Head of caudate nucleus (tissue), 42 donors: ENCODE measurements around the gene PDE6G.
"Not testable (repeated sequence)": the region's sequence is repeated elsewhere in the genome, so short reads cannot be mapped to it uniquely, and the experiment has no call there.

Source experiments
- DNase-seq, 42 donors: peaks; one replicate each; pipeline versions ENCODE4 v3.0.0 to v3.0.0-alpha.2; 2020 to 2021; ENCODE audit warnings: mixed read lengths in 7 of 42
- intact Hi-C: fragments of 100-400 bp; cut with DNase I; formaldehyde crosslinking; loops from one replicate; pipeline ENCODE4 v1.15.0; 2022

Gene PDE6G

DNA sequence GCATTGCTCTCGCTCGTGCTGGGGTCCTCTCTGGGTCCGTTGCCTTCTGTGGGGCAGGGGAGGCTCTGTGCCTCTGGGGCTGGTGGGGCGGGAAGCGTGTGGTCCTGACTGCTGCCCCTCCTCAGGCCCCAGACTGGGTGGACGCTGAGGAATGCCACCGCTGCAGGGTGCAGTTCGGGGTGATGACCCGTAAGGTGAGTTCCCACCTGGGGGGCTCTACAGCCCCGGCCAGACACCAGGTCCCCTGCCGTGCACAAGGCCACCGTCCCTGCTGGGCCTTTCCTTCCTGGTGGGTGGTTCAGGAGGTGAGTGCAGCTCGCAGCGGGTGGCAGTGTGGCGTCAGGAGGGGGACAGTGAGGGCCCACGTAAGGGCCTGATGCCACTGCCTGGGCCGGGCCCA, 34.2 kb upstream of the PDE6G start:
- DNase-seq, result no peak
- intact Hi-C loops, result no loop called here

GRCh38 chr17:81690066-81690465, 33.7 kb upstream of the PDE6G start:
- peak in 30 of 42 donors; percentile 30 to 78 (median 54) for DNase-seq
- intact Hi-C loops, result no loop called here

- DNase-seq, result no peak
- intact Hi-C loops, result no loop called here
Measured at GRCh38 chr17:81688616-81689015, 32.3 kb upstream of the PDE6G start.

DNA sequence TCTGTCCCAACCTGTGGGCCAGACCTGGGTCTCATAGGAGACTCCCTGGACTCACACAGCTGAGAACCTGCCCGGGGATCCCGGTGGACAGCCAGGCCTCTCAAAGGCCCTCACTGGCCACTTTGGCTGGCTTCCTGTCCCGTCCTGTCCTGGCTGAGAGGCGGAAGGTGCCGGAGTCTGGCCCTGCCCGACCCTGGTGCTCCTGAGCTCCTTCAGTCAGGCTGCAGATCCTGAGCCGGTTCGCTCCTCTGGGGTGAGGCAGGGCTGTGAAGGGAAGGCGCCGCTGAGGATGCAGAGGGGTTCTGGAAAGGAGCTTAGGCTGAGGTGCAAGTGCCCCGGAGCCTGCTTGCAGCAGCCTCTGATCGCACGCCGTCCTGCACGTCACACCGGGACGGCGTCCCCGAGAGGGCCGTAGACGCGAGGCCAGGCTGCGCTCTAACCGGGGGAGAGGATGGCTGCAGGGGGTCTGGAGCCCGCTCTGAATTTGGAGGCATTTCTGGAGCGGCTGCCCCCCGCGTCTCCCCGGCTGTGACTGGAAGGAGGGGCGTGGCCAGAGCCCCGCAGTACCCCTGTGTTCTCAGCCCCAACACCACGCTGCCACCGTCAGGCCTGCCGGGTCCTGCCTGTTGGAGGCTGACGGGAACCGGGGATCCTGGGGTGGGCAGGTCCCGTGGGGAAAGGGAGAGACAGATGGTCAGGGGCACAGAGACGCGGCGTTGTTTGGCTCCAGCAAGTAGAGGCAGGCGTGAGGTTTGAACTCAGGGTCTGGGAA, 31.6 kb upstream of the PDE6G start:
- intact Hi-C loops, result no loop called here
- no peak for DNase-seq

DNA sequence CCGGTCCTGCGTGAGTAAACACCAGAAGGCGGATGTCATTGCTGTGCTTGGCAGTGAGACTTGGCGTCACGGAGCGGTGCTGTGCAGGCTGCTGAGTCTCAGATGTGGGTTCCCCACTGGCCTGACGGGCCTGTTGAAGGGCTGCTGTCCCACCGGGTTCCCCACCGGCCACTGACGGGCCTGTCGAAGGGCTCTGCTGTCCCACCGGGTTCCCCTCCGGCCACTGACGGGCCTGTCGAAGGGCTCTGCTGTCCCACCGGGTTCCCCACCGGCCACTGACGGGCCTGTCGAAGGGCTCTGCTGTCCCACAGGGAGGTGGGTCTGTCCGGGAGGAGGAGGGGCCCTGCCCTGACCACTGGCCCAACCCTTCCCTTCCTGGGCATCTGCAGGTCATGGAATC, 30.3 kb upstream of the PDE6G start:
- no peak for DNase-seq
- intact Hi-C loops, result no loop called here

GRCh38 chr17:81685108-81685507, 28.8 kb upstream of the PDE6G start:
- intact Hi-C loops, result no loop called here
- peak in 36 of 42 donors; percentile 24 to 88 (median 64) for DNase-seq

GRCh38 chr17:81684442-81684911, 28.1 kb upstream of the PDE6G start:
- intact Hi-C loops, result no loop called here
- no peak for DNase-seq

- intact Hi-C loops, result no loop called here
Measured at GRCh38 chr17:81683584-81684441, 27.5 kb upstream of the PDE6G start, which contains the start of the genes ARL16 and HGS. TSS of gene ARL16 (minus strand) at chr17:81683797. CDS start at chr17:81683753, 44 bp downstream. TSS of gene HGS (plus strand) at chr17:81684011. CDS start at chr17:81684067, 56 bp downstream.

DNA sequence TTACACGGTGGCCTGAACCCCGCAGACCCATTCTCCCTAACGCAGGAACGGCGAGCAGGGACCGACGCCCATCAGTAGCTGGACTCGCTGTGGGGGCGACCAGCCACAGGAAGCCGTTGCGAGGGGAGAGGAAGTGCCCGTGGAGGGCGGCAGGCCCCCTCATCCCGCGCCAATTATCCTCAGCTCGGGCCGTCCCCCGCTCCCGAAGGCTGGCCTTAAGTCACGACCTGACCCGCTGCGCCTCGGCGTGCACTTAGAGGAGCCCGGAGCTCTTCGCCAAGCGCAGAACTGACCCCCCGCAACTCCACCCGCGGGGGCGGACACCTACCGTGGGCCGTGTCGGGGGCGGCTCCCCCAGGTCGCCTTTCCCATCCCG, 26.9 kb upstream of the PDE6G start:
- intact Hi-C loops, result no loop called here
- peak in 4 of 42 donors; percentile 6 to 23 (median 14) for DNase-seq

More at GRCh38 chr17:81683584-81684441, 27.5 kb upstream of the PDE6G start, which contains the start of the genes ARL16 and HGS:
- peak; percentile 93 to 99 (median 97) for DNase-seq

- intact Hi-C loops, result no loop called here
- no peak for DNase-seq
Measured at GRCh38 chr17:81682565-81683207, 26.3 kb upstream of the PDE6G start.

DNA sequence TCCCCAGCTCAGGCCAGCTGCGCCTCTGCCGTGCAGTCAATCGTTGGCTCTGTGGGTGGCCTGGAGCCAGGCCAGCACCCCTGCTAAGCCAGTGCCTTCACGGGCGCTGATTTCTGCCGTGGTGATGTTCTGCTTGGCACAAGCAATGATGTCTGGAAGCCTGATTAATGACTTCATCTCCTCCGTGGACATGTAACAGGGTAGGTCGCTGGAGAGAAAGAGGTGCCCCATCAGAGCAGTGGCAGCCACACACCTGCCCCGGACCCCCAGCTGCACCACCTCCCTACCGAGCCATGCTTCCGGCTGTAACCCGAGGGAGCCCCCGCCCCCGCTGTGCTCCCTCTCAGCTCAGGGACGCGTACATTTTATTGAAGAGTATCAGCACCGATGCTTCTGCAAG, 25.3 kb upstream of the PDE6G start:
- intact Hi-C loops, result no loop called here
- DNase-seq, result peak in 13 of 42 donors; percentile 14 to 56 (median 28)

- intact Hi-C loops, result no loop called here
- no peak for DNase-seq
Measured at GRCh38 chr17:81680150-81680549, 23.8 kb upstream of the PDE6G start.

- peak in 4 of 42 donors; percentile 11 to 53 (median 19) for DNase-seq
- intact Hi-C loops, result no loop called here
Measured at GRCh38 chr17:81676906-81677305, 20.6 kb upstream of the PDE6G start.

- peak in 37 of 42 donors; percentile 22 to 75 (median 48) for DNase-seq
- intact Hi-C loops, result not testable (repeated sequence)
Measured at GRCh38 chr17:81675515-81676221, 19.3 kb upstream of the PDE6G start.

GRCh38 chr17:81673561-81674258, 17.4 kb upstream of the PDE6G start:
- intact Hi-C loops, result no loop called here
- no peak for DNase-seq

GRCh38 chr17:81672954-81673353, 16.6 kb upstream of the PDE6G start:
- DNase-seq, result no peak
- intact Hi-C loops, result no loop called here

DNA sequence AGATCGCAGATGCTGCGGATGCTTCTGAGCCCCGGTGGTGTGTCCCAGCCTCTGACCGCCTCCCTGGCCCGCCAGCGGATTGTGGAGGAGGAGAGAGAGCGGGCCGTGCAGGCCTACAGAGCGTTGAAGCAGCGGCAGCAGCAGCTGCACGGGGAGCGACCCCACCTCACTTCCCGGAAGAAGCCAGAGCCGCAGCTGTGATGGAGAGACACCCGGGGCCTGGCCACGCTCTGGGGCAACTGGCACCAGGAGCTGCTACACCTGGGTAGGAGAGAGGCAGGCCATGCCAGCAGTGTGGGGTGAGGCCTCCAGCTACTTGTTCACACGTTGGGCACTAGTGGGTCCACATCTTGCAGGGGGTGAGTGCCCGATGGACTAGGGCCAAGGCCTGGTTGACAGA, 16.2 kb upstream of the PDE6G start:
- DNase-seq, result no peak
- intact Hi-C loops, result no loop called here

GRCh38 chr17:81667754-81668153, 11.4 kb upstream of the PDE6G start:
- intact Hi-C loops, result loop anchor here (5.0 kb wide), 1 partner anchor 35 kb away; the partner anchor contains the start of gene MRPL12
- no peak for DNase-seq
